Measurements from ENCODE around the gene MARCHF10.
"Not testable (repeated sequence)": the region's sequence is repeated elsewhere in the genome, so short reads cannot be mapped to it uniquely, and the experiment has no call there.

Gene MARCHF10

GRCh38 chr17:62696726-62697490 lies 111.2 kb downstream of the MARCHF10 start:
- no peak for DNase-seq (ENCODE audit: low read depth)

- DNase-seq (ENCODE audit: low read depth): no peak
These were observed 111.9 kb downstream of the MARCHF10 start for GRCh38 chr17:62696256-62696655.

GRCh38 chr17:62695093-62695738 lies 112.9 kb downstream of the MARCHF10 start:
- DNase-seq (ENCODE audit: low read depth): not testable (repeated sequence)

- DNase-seq (ENCODE audit: low read depth): no peak
These were observed 114.3 kb downstream of the MARCHF10 start for GRCh38 chr17:62693616-62694409.

GRCh38 chr17:62692721-62693431 lies 115.2 kb downstream of the MARCHF10 start:
- DNase-seq (ENCODE audit: low read depth): no peak

- no peak for DNase-seq (ENCODE audit: low read depth)
These were observed 115.9 kb downstream of the MARCHF10 start for GRCh38 chr17:62692159-62692651.

GRCh38 chr17:62691589-62691915 lies 116.6 kb downstream of the MARCHF10 start:
- not testable (repeated sequence) for DNase-seq (ENCODE audit: low read depth)

- no peak for DNase-seq (ENCODE audit: low read depth)
These were observed 117.8 kb downstream of the MARCHF10 start for GRCh38 chr17:62690168-62690897.

GRCh38 chr17:62689441-62690167 lies 118.5 kb downstream of the MARCHF10 start:
- no peak for DNase-seq (ENCODE audit: low read depth)

GRCh38 chr17:62688398-62689160 lies 119.5 kb downstream of the MARCHF10 start:
- no peak for DNase-seq (ENCODE audit: low read depth)

GRCh38 chr17:62687997-62688396 lies 120.1 kb downstream of the MARCHF10 start:
- no peak for DNase-seq (ENCODE audit: low read depth)

- DNase-seq (ENCODE audit: low read depth): no peak
These were observed 123.9 kb downstream of the MARCHF10 start for GRCh38 chr17:62684179-62684578.

GRCh38 chr17:62681939-62682381 lies 126.2 kb downstream of the MARCHF10 start:
- DNase-seq (ENCODE audit: low read depth): no peak

GRCh38 chr17:62681061-62681938 lies 126.8 kb downstream of the MARCHF10 start:
- DNase-seq (ENCODE audit: low read depth): no peak

GRCh38 chr17:62680541-62681052 lies 127.5 kb downstream of the MARCHF10 start:
- no peak for DNase-seq (ENCODE audit: low read depth)

GRCh38 chr17:62679866-62680377 lies 128.2 kb downstream of the MARCHF10 start:
- DNase-seq (ENCODE audit: low read depth): no peak

- no peak for DNase-seq (ENCODE audit: low read depth)
These were observed 129.7 kb downstream of the MARCHF10 start for GRCh38 chr17:62678214-62678919.

All from T-helper 22 cell (primary cell).